ENCODE measurements around the gene APBB1IP.
"Not testable (repeated sequence)": the region's sequence is repeated elsewhere in the genome, so short reads cannot be mapped to it uniquely, and the experiment has no call there.

The APBB1IP gene

GRCh38 chr10:26455567-26456315 lies 17.6 kb downstream of the APBB1IP start:
- peaks cover under 1% of the 10 kb centered on the region for H3K9me3 Mint-ChIP-seq
- H3K27me3 Mint-ChIP-seq = no peaks in the 10 kb centered on the region
- H3K36me3 Mint-ChIP-seq (ENCODE audit: low read depth) = peaks cover 54% of the 10 kb centered on the region
- H3K27ac Mint-ChIP-seq = peak overlapping the region; percentile 82
- H3K4me3 Mint-ChIP-seq = peak overlapping the region; percentile 52
- H3K4me1 Mint-ChIP-seq (ENCODE audit: low read depth) = peaks cover 79% of the 10 kb centered on the region

- Mint-ChIP-seq H3K27ac (peak overlapping the region; percentile 66), H3K36me3 (ENCODE audit: low read depth) (peaks cover 56% of the 10 kb centered on the region), H3K4me3 (peak overlapping the region; percentile 14), H3K9me3 (peaks cover 6% of the 10 kb centered on the region), H3K27me3 (no peaks in the 10 kb centered on the region), H3K4me1 (ENCODE audit: low read depth) (peaks cover 77% of the 10 kb centered on the region)
Observed at GRCh38 chr10:26457088-26457487, 18.9 kb downstream of the APBB1IP start.

- Mint-ChIP-seq H3K4me1 (ENCODE audit: low read depth) (peaks cover 79% of the 10 kb centered on the region), H3K27ac (no peak overlapping the region), H3K4me3 (no peak overlapping the region), H3K9me3 (peaks cover 6% of the 10 kb centered on the region), H3K27me3 (no peaks in the 10 kb centered on the region), H3K36me3 (ENCODE audit: low read depth) (peaks cover 60% of the 10 kb centered on the region)
Observed at GRCh38 chr10:26460736-26461135, 22.6 kb downstream of the APBB1IP start.

- peaks cover 6% of the 10 kb centered on the region for H3K9me3 Mint-ChIP-seq
- no peaks in the 10 kb centered on the region for H3K27me3 Mint-ChIP-seq
- H3K27ac Mint-ChIP-seq = peak overlapping the region; percentile 81
- H3K36me3 Mint-ChIP-seq (ENCODE audit: low read depth) = peaks cover 62% of the 10 kb centered on the region
- peaks cover 85% of the 10 kb centered on the region for H3K4me1 Mint-ChIP-seq (ENCODE audit: low read depth)
- H3K4me3 Mint-ChIP-seq = no peak overlapping the region
Observed at GRCh38 chr10:26463986-26464385, 25.8 kb downstream of the APBB1IP start.

- Mint-ChIP-seq H3K4me3 (no peak overlapping the region), H3K9me3 (peaks cover 6% of the 10 kb centered on the region), H3K4me1 (ENCODE audit: low read depth) (peaks cover 93% of the 10 kb centered on the region), H3K36me3 (ENCODE audit: low read depth) (peaks cover 66% of the 10 kb centered on the region), H3K27me3 (no peaks in the 10 kb centered on the region), H3K27ac (peak overlapping the region; percentile 81)
Observed at GRCh38 chr10:26464632-26465280, 26.6 kb downstream of the APBB1IP start.

- H3K9me3 Mint-ChIP-seq, H3K27ac Mint-ChIP-seq, H3K4me3 Mint-ChIP-seq, H3K27me3 Mint-ChIP-seq: not testable (repeated sequence)
- H3K4me1 Mint-ChIP-seq (ENCODE audit: low read depth) = peaks cover 95% of the 10 kb centered on the region
- H3K36me3 Mint-ChIP-seq (ENCODE audit: low read depth) = peaks cover 56% of the 10 kb centered on the region
Observed at GRCh38 chr10:26466531-26466930, 28.4 kb downstream of the APBB1IP start.

GRCh38 chr10:26467639-26468038 lies 29.5 kb downstream of the APBB1IP start:
- Mint-ChIP-seq H3K27ac (peak overlapping the region; percentile 67), H3K36me3 (ENCODE audit: low read depth) (peaks cover 53% of the 10 kb centered on the region), H3K4me1 (ENCODE audit: low read depth) (peaks cover 96% of the 10 kb centered on the region), H3K9me3 (no peaks in the 10 kb centered on the region), H3K27me3 (no peaks in the 10 kb centered on the region), H3K4me3 (peak overlapping the region; percentile 26)

GRCh38 chr10:26468291-26468690 lies 30.1 kb downstream of the APBB1IP start:
- H3K4me3 Mint-ChIP-seq = no peak overlapping the region
- peaks cover 52% of the 10 kb centered on the region for H3K36me3 Mint-ChIP-seq (ENCODE audit: low read depth)

GRCh38 chr10:26468700-26469099 lies 30.6 kb downstream of the APBB1IP start:
- Mint-ChIP-seq H3K36me3 (ENCODE audit: low read depth) (peaks cover 50% of the 10 kb centered on the region), H3K4me3 (peak overlapping the region; percentile 66), H3K4me1 (ENCODE audit: low read depth) (peaks cover 95% of the 10 kb centered on the region), H3K27me3 (no peaks in the 10 kb centered on the region), H3K9me3 (no peaks in the 10 kb centered on the region), H3K27ac (peak overlapping the region; percentile 10)

More at GRCh38 chr10:26468291-26468690, 30.1 kb downstream of the APBB1IP start:
- H3K27me3 Mint-ChIP-seq = no peaks in the 10 kb centered on the region
- H3K9me3 Mint-ChIP-seq = no peaks in the 10 kb centered on the region
- H3K27ac Mint-ChIP-seq = peak overlapping the region; percentile 37
- H3K4me1 Mint-ChIP-seq (ENCODE audit: low read depth) = peaks cover 96% of the 10 kb centered on the region

GRCh38 chr10:26472492-26472778 lies 34.3 kb downstream of the APBB1IP start:
- Mint-ChIP-seq H3K36me3 (ENCODE audit: low read depth) (peaks cover 42% of the 10 kb centered on the region), H3K27ac (peak overlapping the region; percentile 63), H3K4me3 (peak overlapping the region; percentile 9), H3K9me3 (no peaks in the 10 kb centered on the region), H3K27me3 (no peaks in the 10 kb centered on the region), H3K4me1 (ENCODE audit: low read depth) (peaks cover 90% of the 10 kb centered on the region)

GRCh38 chr10:26474026-26474425 lies 35.9 kb downstream of the APBB1IP start:
- H3K36me3 Mint-ChIP-seq (ENCODE audit: low read depth) = peaks cover 49% of the 10 kb centered on the region
- no peaks in the 10 kb centered on the region for H3K9me3 Mint-ChIP-seq
- H3K27me3 Mint-ChIP-seq = no peaks in the 10 kb centered on the region
- peak overlapping the region; percentile 36 for H3K4me3 Mint-ChIP-seq
- peak overlapping the region; percentile 95 for H3K27ac Mint-ChIP-seq
- H3K4me1 Mint-ChIP-seq (ENCODE audit: low read depth) = peaks cover 88% of the 10 kb centered on the region

- not testable (repeated sequence) for H3K27me3 Mint-ChIP-seq, H3K9me3 Mint-ChIP-seq
- Mint-ChIP-seq H3K27ac (peak overlapping the region; percentile 95), H3K4me3 (peak overlapping the region; percentile 59), H3K4me1 (ENCODE audit: low read depth) (peaks cover 84% of the 10 kb centered on the region), H3K36me3 (ENCODE audit: low read depth) (peaks cover 45% of the 10 kb centered on the region)
Observed at GRCh38 chr10:26474845-26475244, 36.7 kb downstream of the APBB1IP start.

- H3K4me3 Mint-ChIP-seq = peak overlapping the region; percentile 59
- peaks cover 47% of the 10 kb centered on the region for H3K36me3 Mint-ChIP-seq (ENCODE audit: low read depth)
- H3K9me3 Mint-ChIP-seq = no peaks in the 10 kb centered on the region
- peak overlapping the region; percentile 95 for H3K27ac Mint-ChIP-seq
- H3K4me1 Mint-ChIP-seq (ENCODE audit: low read depth) = peaks cover 85% of the 10 kb centered on the region
- H3K27me3 Mint-ChIP-seq = no peaks in the 10 kb centered on the region
Observed at GRCh38 chr10:26475386-26475785, 37.2 kb downstream of the APBB1IP start.

GRCh38 chr10:26477501-26477900 lies 39.4 kb downstream of the APBB1IP start:
- peaks cover 44% of the 10 kb centered on the region for H3K36me3 Mint-ChIP-seq (ENCODE audit: low read depth)
- H3K9me3 Mint-ChIP-seq = no peaks in the 10 kb centered on the region
- peaks cover 83% of the 10 kb centered on the region for H3K4me1 Mint-ChIP-seq (ENCODE audit: low read depth)

GRCh38 chr10:26478061-26478460 lies 39.9 kb downstream of the APBB1IP start:
- peak overlapping the region; percentile 56 for H3K4me3 Mint-ChIP-seq
- H3K27ac Mint-ChIP-seq = peak overlapping the region; percentile 88
- H3K9me3 Mint-ChIP-seq = no peaks in the 10 kb centered on the region
- peaks cover 84% of the 10 kb centered on the region for H3K4me1 Mint-ChIP-seq (ENCODE audit: low read depth)
- H3K36me3 Mint-ChIP-seq (ENCODE audit: low read depth) = peaks cover 43% of the 10 kb centered on the region
- no peaks in the 10 kb centered on the region for H3K27me3 Mint-ChIP-seq

More at GRCh38 chr10:26477501-26477900, 39.4 kb downstream of the APBB1IP start:
- H3K4me3 Mint-ChIP-seq = peak overlapping the region; percentile 18
- peak overlapping the region; percentile 88 for H3K27ac Mint-ChIP-seq
- H3K27me3 Mint-ChIP-seq = no peaks in the 10 kb centered on the region
